Measurements from ENCODE around the gene NUTM1. TPM values are rescaled to one million over a fixed set of nuclear protein-coding genes. Genes with fewer than 3 reads are reported as not detected.
"Not testable (repeated sequence)": the region's sequence is repeated elsewhere in the genome, so short reads cannot be mapped to it uniquely, and the experiment has no call there.

Gene NUTM1
- total RNA-seq, 1 donor from 2014 or later = not detected

- not testable (repeated sequence) for H3K36me3 ChIP-seq (ENCODE audit: control insufficient read depth, insufficient read depth, low read length); DNase-seq (ENCODE audit: low read depth); H3K4me3 ChIP-seq (ENCODE audit: low read depth, low read length); H3K27me3 ChIP-seq (ENCODE audit: control insufficient read depth, insufficient read depth, low read length)
Measured at GRCh38 chr15:34403160-34403598, 60.1 kb downstream of the NUTM1 start.

- not testable (repeated sequence) for H3K36me3 ChIP-seq (ENCODE audit: control insufficient read depth, insufficient read depth, low read length); DNase-seq (ENCODE audit: low read depth); H3K27me3 ChIP-seq (ENCODE audit: control insufficient read depth, insufficient read depth, low read length); H3K4me3 ChIP-seq (ENCODE audit: low read depth, low read length)
Measured at GRCh38 chr15:34403899-34404298, 60.8 kb downstream of the NUTM1 start.

Other genes starting within 250 kb of the NUTM1 start
- gene EMC7, start 241.5 kb upstream of the NUTM1 start, total RNA-seq = 58.8 and 60.0 TPM in 2 replicates
- gene PGBD4, start 241.2 kb upstream of the NUTM1 start, total RNA-seq = 0.71 and 0.96 TPM in 2 replicates
- gene KATNBL1, start 133.2 kb upstream of the NUTM1 start, total RNA-seq = 39.1 and 43.4 TPM in 2 replicates
- 216 and 298 TPM in 2 replicates for gene EMC4, start 118.3 kb upstream of the NUTM1 start, total RNA-seq
- 15.2 and 16.4 TPM in 2 replicates for gene SLC12A6, start 5.5 kb upstream of the NUTM1 start, total RNA-seq
- 355 and 365 TPM in 2 replicates for gene NOP10, start 179 bp upstream of the NUTM1 start, total RNA-seq
- gene LPCAT4, start 23.9 kb downstream of the NUTM1 start, total RNA-seq = 21.1 and 26.2 TPM in 2 replicates
- 21.8 and 22.9 TPM in 2 replicates for gene GOLGA8A, start 94.5 kb downstream of the NUTM1 start, total RNA-seq
- gene GOLGA8B, start 240.3 kb downstream of the NUTM1 start, total RNA-seq = 45.2 and 59.3 TPM in 2 replicates